ENCODE data around the gene ELL2.

GRCh38 chr5:95956900-95957293 is 4.8 kb downstream of the ELL2 start:
- TF ChIP-seq CTCF (IDR thresholded peaks at IDR 0.05), result no peak
- no peak for TF ChIP-seq POLR2A (IDR thresholded peaks at IDR 0.05)

All from prostate gland (tissue), 2 donors.